Calu3 (cell line): ENCODE data around the gene IL6. TPM values are rescaled to one million over a fixed set of nuclear protein-coding genes. Genes with fewer than 3 reads are reported as not detected.

Experiments used
- BruUV-seq: library from RNA; stranded (reverse); fragments of 400-500 nt; replicated peaks from 2 replicates; lab custom pipeline; 2021; lab: Mats Ljungman, UMichigan
- CTCF ChIA-PET: fragments of 300-600 bp; sonication (Branson Sonifier 250); formaldehyde crosslinking; loops from one replicate; lab custom pipeline; 2022; ENCODE audit warnings: antibody characterized with exemption; lab: Charles Lee
- DNase-seq: peaks from one replicate; pipeline ENCODE4 v3.0.0; 2022
- H3K27ac Mint-ChIP-seq: one replicate; pipeline ENCODE4 v1.8.0; 2022; ENCODE audit warnings: mixed read lengths; ENCODE audit not compliant: unreplicated experiment
- H3K27me3 Mint-ChIP-seq: one replicate; pipeline ENCODE4 v1.8.0; 2022; ENCODE audit warnings: mixed read lengths; ENCODE audit not compliant: unreplicated experiment
- H3K36me3 Mint-ChIP-seq: one replicate; pipeline ENCODE4 v1.8.0; 2022; ENCODE audit warnings: mild to moderate bottlenecking, moderate library complexity, mixed read lengths; ENCODE audit not compliant: insufficient read depth, unreplicated experiment
- H3K4me1 Mint-ChIP-seq: one replicate; pipeline ENCODE4 v1.8.0; 2022; ENCODE audit warnings: mild to moderate bottlenecking, low read depth, mixed read lengths; ENCODE audit not compliant: unreplicated experiment
- H3K4me3 Mint-ChIP-seq: one replicate; pipeline ENCODE4 v1.8.0; 2022; ENCODE audit warnings: mild to moderate bottlenecking, low read depth, moderate library complexity, mixed read lengths; ENCODE audit not compliant: unreplicated experiment
- H3K9me3 Mint-ChIP-seq: one replicate; pipeline ENCODE4 v1.8.0; 2022; ENCODE audit warnings: low read depth, mixed read lengths; ENCODE audit not compliant: unreplicated experiment
- intact Hi-C: fragments of 100-400 bp; cut with micrococcal nuclease; formaldehyde crosslinking; loops from one replicate; pipeline ENCODE4 v1.10.0; 2022; ENCODE audit not compliant: unreplicated experiment
- total RNA-seq: library from RNA; stranded (reverse); gene quantifications from 2 replicates; pipeline ENCODE4 v1.2.3, GENCODE V29; 2022
- TF ChIP-seq, protein P1 (sequence below): fragments of 200-600 bp; IDR thresholded peaks from one replicate; pipeline ENCODE4 v1.8.0; 2022; ENCODE audit warnings: antibody characterized with exemption; ENCODE audit not compliant: unreplicated experiment

IL6 gene
- total RNA-seq, 1 experiment from 2014 or later = 20.7 TPM

DNA sequence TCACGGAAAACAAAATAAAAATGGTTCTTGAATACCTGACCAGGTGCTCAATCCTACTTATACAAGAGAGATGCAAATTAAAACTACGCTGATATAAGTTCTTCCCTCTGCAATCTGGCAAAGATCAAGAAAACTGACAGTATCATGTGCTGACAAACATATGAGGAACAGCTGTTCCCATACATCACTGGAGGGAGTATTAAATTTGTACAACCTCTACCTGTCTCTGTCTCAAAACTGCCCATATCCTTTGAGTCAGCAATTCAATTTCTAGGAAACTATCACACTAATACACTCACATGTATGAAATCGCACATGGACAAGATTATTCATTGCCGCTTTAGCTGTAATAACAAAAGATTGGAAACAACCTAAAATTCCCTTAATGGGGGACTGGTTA, 11.0 kb upstream of the IL6 start:
- no peaks in the 10 kb centered on the region for H3K9me3 Mint-ChIP-seq
- no peak overlapping the region for H3K4me3 Mint-ChIP-seq
- CTCF ChIA-PET = no interaction called here
- DNase-seq = no peak
- H3K4me1 Mint-ChIP-seq = peaks cover 41% of the 10 kb centered on the region
- BruUV-seq = no TSS peak
- TF ChIP-seq, protein P1, sequence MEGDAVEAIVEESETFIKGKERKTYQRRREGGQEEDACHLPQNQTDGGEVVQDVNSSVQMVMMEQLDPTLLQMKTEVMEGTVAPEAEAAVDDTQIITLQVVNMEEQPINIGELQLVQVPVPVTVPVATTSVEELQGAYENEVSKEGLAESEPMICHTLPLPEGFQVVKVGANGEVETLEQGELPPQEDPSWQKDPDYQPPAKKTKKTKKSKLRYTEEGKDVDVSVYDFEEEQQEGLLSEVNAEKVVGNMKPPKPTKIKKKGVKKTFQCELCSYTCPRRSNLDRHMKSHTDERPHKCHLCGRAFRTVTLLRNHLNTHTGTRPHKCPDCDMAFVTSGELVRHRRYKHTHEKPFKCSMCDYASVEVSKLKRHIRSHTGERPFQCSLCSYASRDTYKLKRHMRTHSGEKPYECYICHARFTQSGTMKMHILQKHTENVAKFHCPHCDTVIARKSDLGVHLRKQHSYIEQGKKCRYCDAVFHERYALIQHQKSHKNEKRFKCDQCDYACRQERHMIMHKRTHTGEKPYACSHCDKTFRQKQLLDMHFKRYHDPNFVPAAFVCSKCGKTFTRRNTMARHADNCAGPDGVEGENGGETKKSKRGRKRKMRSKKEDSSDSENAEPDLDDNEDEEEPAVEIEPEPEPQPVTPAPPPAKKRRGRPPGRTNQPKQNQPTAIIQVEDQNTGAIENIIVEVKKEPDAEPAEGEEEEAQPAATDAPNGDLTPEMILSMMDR = no peak
- H3K27ac Mint-ChIP-seq = no peak overlapping the region
- H3K27me3 Mint-ChIP-seq = no peaks in the 10 kb centered on the region
- H3K36me3 Mint-ChIP-seq = no peaks in the 10 kb centered on the region
- intact Hi-C loops = no loop called here

DNA sequence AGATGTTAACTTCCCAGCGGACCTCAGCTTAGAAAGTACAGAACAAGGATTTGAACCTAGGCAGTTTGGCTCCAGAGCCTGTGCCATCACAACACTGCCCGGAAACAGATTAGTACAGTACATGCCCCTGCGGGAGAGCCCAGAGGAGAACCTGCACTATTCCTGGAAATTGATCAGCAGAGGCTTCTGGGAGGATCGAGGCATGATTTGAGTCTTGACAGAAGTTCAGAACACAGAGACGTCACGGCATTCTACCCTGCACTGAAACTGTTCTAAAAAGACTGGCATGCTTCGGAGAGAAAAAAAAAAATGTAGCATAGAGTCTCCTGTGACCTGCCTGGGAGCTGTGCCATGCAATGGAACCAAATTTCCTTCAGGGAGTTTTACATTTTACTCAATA, 9.2 kb upstream of the IL6 start:
- H3K4me1 Mint-ChIP-seq = peaks cover 39% of the 10 kb centered on the region
- TF ChIP-seq, protein P1 = no peak
- intact Hi-C loops = no loop called here
- CTCF ChIA-PET = interaction anchor here (1.0 to 2.5 kb wide), 5 partner anchors 10 to 159 kb away, joined by 3 to 21 read pairs (median 7); partner anchors contain the start of gene IL6
- no peaks in the 10 kb centered on the region for H3K9me3 Mint-ChIP-seq
- DNase-seq = no peak
- H3K36me3 Mint-ChIP-seq = no peaks in the 10 kb centered on the region
- H3K4me3 Mint-ChIP-seq = no peak overlapping the region
- H3K27me3 Mint-ChIP-seq = no peaks in the 10 kb centered on the region
- H3K27ac Mint-ChIP-seq = peak overlapping the region; percentile 64
- BruUV-seq = no TSS peak

DNA sequence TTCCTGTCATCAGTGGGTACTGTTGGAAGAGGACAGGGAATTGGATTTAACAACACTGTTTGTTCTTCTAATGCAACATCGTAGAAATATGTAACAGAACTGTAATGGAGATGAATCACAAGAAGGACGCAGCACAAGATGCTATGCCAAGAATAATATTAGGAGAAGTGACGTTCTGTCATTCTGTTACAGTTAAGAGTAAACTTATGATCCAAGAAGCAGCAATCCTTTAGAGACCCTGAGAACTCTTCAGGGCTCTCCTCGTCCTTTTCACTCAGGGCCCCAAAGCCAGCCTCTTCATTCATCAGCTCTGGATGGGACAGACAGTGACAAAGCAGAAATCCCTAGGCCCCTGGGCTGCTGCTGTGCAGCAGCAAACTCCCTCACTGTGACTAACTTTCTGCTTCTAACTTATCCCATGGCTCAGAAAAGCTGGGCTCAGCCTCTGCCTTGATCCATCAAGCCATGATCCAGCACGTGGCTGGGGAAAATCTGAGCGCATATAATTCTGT, 8.7 kb upstream of the IL6 start:
- CTCF ChIA-PET = interaction anchor here (0.8 to 2.5 kb wide), 6 partner anchors 9 to 155 kb away, joined by 3 to 21 read pairs (median 6); partner anchors contain the start of gene IL6
- Mint-ChIP-seq H3K4me3 (no peak overlapping the region), H3K36me3 (no peaks in the 10 kb centered on the region), H3K27ac (peak overlapping the region; percentile 64), H3K27me3 (no peaks in the 10 kb centered on the region), H3K4me1 (peaks cover 39% of the 10 kb centered on the region), H3K9me3 (no peaks in the 10 kb centered on the region)
- no TSS peak for BruUV-seq
- DNase-seq = peak; percentile 27
- intact Hi-C loops = no loop called here
- TF ChIP-seq, protein P1 = no peak

DNA sequence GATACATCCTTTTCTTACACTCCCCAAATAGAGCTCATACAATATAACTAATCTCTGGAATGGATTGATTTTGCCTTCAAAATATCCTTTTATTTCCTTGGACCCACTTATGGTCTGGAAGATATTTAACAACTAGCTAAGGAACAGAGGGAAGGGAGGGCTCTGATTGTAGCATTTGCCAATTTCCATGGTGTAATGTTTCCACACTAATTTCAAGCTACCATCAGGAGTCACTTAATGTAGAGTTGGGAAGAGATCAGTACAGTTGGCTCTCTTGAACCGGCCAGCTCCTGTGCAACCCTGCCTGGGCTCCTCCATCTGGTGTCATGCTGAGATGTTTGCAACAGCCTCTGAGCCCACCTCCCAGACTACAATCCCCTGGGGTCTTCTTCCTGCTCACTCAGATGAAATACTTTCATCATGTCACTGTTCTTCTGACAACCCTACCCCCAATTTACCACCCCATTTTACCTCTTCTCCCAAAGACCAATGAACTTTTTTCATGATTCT, 8.0 kb upstream of the IL6 start:
- DNase-seq = no peak
- Mint-ChIP-seq H3K27me3 (no peaks in the 10 kb centered on the region), H3K4me1 (peaks cover 45% of the 10 kb centered on the region), H3K9me3 (no peaks in the 10 kb centered on the region), H3K36me3 (no peaks in the 10 kb centered on the region), H3K27ac (peak overlapping the region; percentile 64), H3K4me3 (no peak overlapping the region)
- TF ChIP-seq, protein P1 = no peak
- BruUV-seq = no TSS peak
- CTCF ChIA-PET = interaction anchor here (0.7 to 2.5 kb wide), 6 partner anchors 9 to 156 kb away, joined by 3 to 21 read pairs (median 4); partner anchors contain the start of gene IL6
- intact Hi-C loops = no loop called here
